Stomach (tissue), 8 donors: ENCODE data around the gene CWC25. TPM values are rescaled to one million over a fixed set of nuclear protein-coding genes. Genes with fewer than 3 reads are reported as not detected.

Experiments used
- polyA plus RNA-seq, 3 donors: library from polyadenylated mRNA; stranded (reverse); fragments of 200-250 nt; gene quantifications; one replicate each; pipeline ENCODE4 v1.2.3, GENCODE V29; 2013
- small RNA-seq, 4 donors: library from RNA; depleted of rRNA; stranded (forward); fragments of <200 nt; gene quantifications; one replicate each; pipeline ENCODE3, GENCODE V24; 2016
- total RNA-seq, 5 donors: library from RNA; depleted of rRNA; stranded (reverse); fragments of >200 nt; gene quantifications; one replicate each; pipeline versions ENCODE4 v1.1.0 to v1.2.3, GENCODE V29; 2014 to 2016
- donor health status: healthy with polysubstance abuse.
- donor health status: Bipolar disorder and iron deficiency.
- donor health status: healthy.

The CWC25 gene
- total and polyA plus RNA-seq, 8 donors = 5.9 to 146 (median 29.9) TPM

Small RNA genes within 50 kb of the gene (small RNA-seq; reads per million reads assigned to genes)
- gene MIR4727 (0 to 0.15 (median 0.03) reads per million in 4 donors), gene RNU6-866P (0 reads per million in 4 donors), gene SNORA21 (0 reads per million in 4 donors), gene SNORA21B (0 reads per million in 4 donors)

Other genes starting within 250 kb of the CWC25 start
- 10 to 100 TPM in 2 of 5 donors, 1 to 10 TPM in 1, under 1 TPM in 2; 0.29 to 21.9 (median 1.1) TPM for gene SRCIN1, start 219.4 kb downstream of the CWC25 start, total RNA-seq
- gene SRCIN1, start 219.4 kb downstream of the CWC25 start, polyA plus RNA-seq = 1 to 10 TPM; 1.8 to 2.1 (median 1.9) TPM
- gene EPOP, start 150.4 kb downstream of the CWC25 start, total RNA-seq = under 1 TPM in 4 of 5 donors, not detected in 1; under 0.01 to 0.72 (median 0.57) TPM
- gene EPOP, start 150.4 kb downstream of the CWC25 start, polyA plus RNA-seq = 1 to 10 TPM in 2 of 3 donors, under 1 TPM in 1; 0.61 to 1.5 (median 1.1) TPM
- 100 to 1,000 TPM in 2 of 5 donors, 10 to 100 TPM in 3; 33.4 to 312 (median 81.7) TPM for gene MLLT6, start 120.0 kb downstream of the CWC25 start, total RNA-seq
- 10 to 100 TPM; 26.0 to 36.0 (median 30.8) TPM for gene MLLT6, start 120.0 kb downstream of the CWC25 start, polyA plus RNA-seq
- 10 to 100 TPM in 2 of 5 donors, 1 to 10 TPM in 3; 4.0 to 56.5 (median 7.0) TPM for gene CISD3, start 95.0 kb downstream of the CWC25 start, total RNA-seq
- 10 to 100 TPM; 63.4 to 79.9 (median 76.5) TPM for gene CISD3, start 95.0 kb downstream of the CWC25 start, polyA plus RNA-seq
- gene PCGF2, start 77.0 kb downstream of the CWC25 start, total RNA-seq = 10 to 100 TPM in 2 of 5 donors, 1 to 10 TPM in 3; 5.8 to 31.9 (median 6.8) TPM
- gene PCGF2, start 77.0 kb downstream of the CWC25 start, polyA plus RNA-seq = 10 to 100 TPM; 34.3 to 62.8 (median 44.1) TPM
- 100 to 1,000 TPM in 4 of 5 donors, 10 to 100 TPM in 1; 29.0 to 265 (median 133) TPM for gene PSMB3, start 72.6 kb downstream of the CWC25 start, total RNA-seq
- gene PSMB3, start 72.6 kb downstream of the CWC25 start, polyA plus RNA-seq = 100 to 1,000 TPM; 212 to 281 (median 252) TPM
- gene PIP4K2B, start 25.8 kb downstream of the CWC25 start, total RNA-seq = 10 to 100 TPM; 23.1 to 99.2 (median 24.3) TPM
- 10 to 100 TPM in 2 of 3 donors, 1 to 10 TPM in 1; 9.9 to 13.6 (median 11.8) TPM for gene PIP4K2B, start 25.8 kb downstream of the CWC25 start, polyA plus RNA-seq
- 1,000 to 10,000 TPM in 1 of 5 donors, 100 to 1,000 TPM in 3, 10 to 100 TPM in 1; 89.8 to 1,949 (median 982) TPM for gene RPL23, start 28.4 kb upstream of the CWC25 start, total RNA-seq
- 1,000 to 10,000 TPM; 3,318 to 3,359 (median 3,354) TPM for gene RPL23, start 28.4 kb upstream of the CWC25 start, polyA plus RNA-seq
- 100 to 1,000 TPM in 3 of 5 donors, 10 to 100 TPM in 2; 93.0 to 183 (median 107) TPM for gene LASP1, start 44.7 kb upstream of the CWC25 start, total RNA-seq
- gene LASP1, start 44.7 kb upstream of the CWC25 start, polyA plus RNA-seq = 100 to 1,000 TPM in 1 of 3 donors, 10 to 100 TPM in 2; 33.7 to 119 (median 94.3) TPM
- not detected for gene FBXO47, start 142.1 kb upstream of the CWC25 start, total RNA-seq
- gene FBXO47, start 142.1 kb upstream of the CWC25 start, polyA plus RNA-seq = not detected